B cell (primary cell): ENCODE results near the gene SMIM45.

Source experiments
- ATAC-seq: fragments of 200-7000 bp; cut with Tn5 transposase; one replicate; pipeline ENCODE4 v1.10.0; 2021; ENCODE audit warnings: low read depth, mild to moderate bottlenecking, moderate number of reproducible peaks, moderate library complexity
- CTCF ChIA-PET: fragments of 350-600 bp; sonication (Branson Sonifier 250); formaldehyde crosslinking; loops from one replicate; lab custom pipeline; 2021; ENCODE audit warnings: antibody characterized with exemption, inconsistent platforms; lab: Charles Lee
- POLR2A ChIA-PET: fragments of 350-600 bp; sonication (Branson Sonifier 250); formaldehyde crosslinking; loops from one replicate; lab custom pipeline; 2021; ENCODE audit warnings: antibody characterized with exemption; lab: Charles Lee
- DNase-seq: peaks from one replicate; pipeline ENCODE4 v3.0.0; 2013
- H2AFZ ChIP-seq: 2 replicates; pipeline ENCODE4 v1.6.1; 2012; ENCODE audit warnings: mild to moderate bottlenecking, low read depth, low read length; ENCODE audit not compliant: insufficient read depth, poor library complexity, severe bottlenecking
- H3K27ac ChIP-seq, 2 donors: 1 replicate in 1 of 2; 2 replicates in 1 of 2; pipeline ENCODE4 v1.5.1; 2012 to 2013; ENCODE audit warnings: low read length in 2 of 2, mild to moderate bottlenecking in 2 of 2, moderate library complexity in 1 of 2
- H3K27me3 ChIP-seq, 4 experiments: fragments of 200-600 bp in 1 of 4; sonication (generic) in 1 of 4; replicated peaks in 1 of 4; 1 replicate in 2 of 4; 2 replicates in 2 of 4; pipeline versions ENCODE4 v1.6.1 to v1.7.0; 2013 to 2016; ENCODE audit warnings: low read length in 3 of 4, mild to moderate bottlenecking in 2 of 4, mixed read lengths in 1 of 4, moderate library complexity in 1 of 4; ENCODE audit not compliant: insufficient read depth in 4 of 4, control insufficient read depth in 3 of 4; ENCODE audit errors: control extremely low read depth in 1 of 4
- H3K36me3 ChIP-seq, 2 experiments: replicated peaks in 1 of 2; 1 replicate in 1 of 2; 2 replicates in 1 of 2; pipeline versions ENCODE4 v1.6.1 to v1.7.1; 2013; ENCODE audit warnings: low read length in 1 of 2; ENCODE audit not compliant: insufficient read depth in 2 of 2, control insufficient read depth in 1 of 2; ENCODE audit errors: control extremely low read depth in 1 of 2, extremely low read depth in 1 of 2
- H3K4me1 ChIP-seq, 2 donors: fragments of 200-600 bp in 1 of 2; sonication (generic) in 1 of 2; 1 replicate in 1 of 2; 2 replicates in 1 of 2; pipeline versions ENCODE4 v1.5.1 to v1.6.1; 2013 to 2017; ENCODE audit warnings: low read length in 2 of 2; ENCODE audit not compliant: control insufficient read depth in 2 of 2, insufficient read depth in 2 of 2
- H3K4me2 ChIP-seq: replicated peaks from 2 replicates; pipeline ENCODE3; 2012; ENCODE audit warnings: mild to moderate bottlenecking, low read depth, low read length; ENCODE audit not compliant: poor library complexity, severe bottlenecking
- H3K4me3 ChIP-seq, 5 experiments: fragments of 200-600 bp in 1 of 5; sonication (generic) in 1 of 5; 1 replicate in 3 of 5; 2 replicates in 2 of 5; pipeline versions ENCODE4 v1.5.1 to v1.7.0; 2011 to 2016; ENCODE audit warnings: low read length in 4 of 5, mild to moderate bottlenecking in 4 of 5, low read depth in 2 of 5, control low read depth in 1 of 5, moderate library complexity in 1 of 5; ENCODE audit not compliant: insufficient read depth in 1 of 5; ENCODE audit errors: control extremely low read depth in 1 of 5, extremely low read depth in 1 of 5
- H3K79me2 ChIP-seq: fragments of 200-600 bp; sonication (generic); one replicate; pipeline ENCODE4 v1.6.0; 2016; ENCODE audit warnings: low read length; ENCODE audit not compliant: control insufficient read depth, insufficient read depth
- H3K9ac ChIP-seq: fragments of 200-600 bp; sonication (generic); 2 replicates; pipeline ENCODE4 v1.6.1; 2017; ENCODE audit warnings: mild to moderate bottlenecking, low read length, moderate library complexity
- H3K9me3 ChIP-seq, 3 donors: one replicate each; pipeline versions ENCODE4 v1.6.1 to v1.7.1; 2013; ENCODE audit warnings: low read length in 2 of 3; ENCODE audit not compliant: control insufficient read depth in 2 of 3, insufficient read depth in 1 of 3; ENCODE audit errors: control extremely low read depth in 1 of 3
- H4K20me1 ChIP-seq: 2 replicates; pipeline ENCODE4 v1.6.0; 2012; ENCODE audit warnings: mild to moderate bottlenecking, low read length; ENCODE audit not compliant: insufficient read depth, control insufficient read depth, poor library complexity, severe bottlenecking
- H3K27ac Mint-ChIP-seq: one replicate; pipeline ENCODE4 v1.8.0; 2021; ENCODE audit warnings: mixed read lengths
- H3K27me3 Mint-ChIP-seq: one replicate; pipeline ENCODE4 v1.8.0; 2021; ENCODE audit warnings: mixed read lengths
- H3K4me1 Mint-ChIP-seq: one replicate; pipeline ENCODE4 v1.8.0; 2021; ENCODE audit warnings: mixed read lengths
- H3K4me3 Mint-ChIP-seq: one replicate; pipeline ENCODE4 v1.8.0; 2021; ENCODE audit warnings: mixed read lengths
- H3K9me3 Mint-ChIP-seq: one replicate; pipeline ENCODE4 v1.8.0; 2022; ENCODE audit warnings: mixed read lengths; ENCODE audit not compliant: insufficient read depth
- CTCF ChIP-seq: fragments of 200-600 bp; IDR thresholded peaks from one replicate; pipeline ENCODE4 v1.8.0; 2022; ENCODE audit warnings: antibody characterized with exemption, mild to moderate bottlenecking
- EZH2 ChIP-seq: IDR thresholded peaks from 2 replicates; pipeline ENCODE4 v1.6.1; 2012; ENCODE audit warnings: borderline replicate concordance, low read depth, mild to moderate bottlenecking, moderate library complexity, low read length; ENCODE audit not compliant: insufficient read depth, poor library complexity, severe bottlenecking
- WGBS: methylation state at CpG from one replicate; pipeline ENCODE4 v1.1.5; 2013; ENCODE audit warnings: missing lambda C conversion rate; ENCODE audit not compliant: insufficient coverage; 5-methylcytosine and 5-hydroxymethylcytosine counted together
- intact Hi-C: fragments of 100-400 bp; cut with micrococcal nuclease; formaldehyde crosslinking; loops from one replicate; pipeline ENCODE4 v1.10.0; 2022

SMIM45 gene

GRCh38 chr22:41982865-41983264 lies 30.9 kb downstream of the SMIM45 start:
- intact Hi-C loops = no loop called here
- no peaks in the 10 kb centered on the region for H3K4me1 Mint-ChIP-seq
- no peak for TF ChIP-seq EZH2
- TF ChIP-seq CTCF = no peak
- H3K4me3 ChIP-seq = no peak overlapping the region
- no peaks in the 10 kb centered on the region for H3K79me2 ChIP-seq
- ATAC-seq (no peak), DNase-seq (no peak)
- no peak overlapping the region for H3K27ac ChIP-seq
- H4K20me1 ChIP-seq = no peaks in the 10 kb centered on the region
- CTCF ChIA-PET = no interaction called here
- H3K9me3 ChIP-seq = no peaks in the 10 kb centered on the region
- no peaks in the 10 kb centered on the region for H3K4me1 ChIP-seq
- POLR2A ChIA-PET = no interaction called here
- H3K4me3 Mint-ChIP-seq = no peak overlapping the region
- 100% methylated on average over 4 of the region's 5 CpGs for WGBS
- no peak overlapping the region for H2AFZ ChIP-seq
- no peak overlapping the region for H3K4me2 ChIP-seq
- H3K9me3 Mint-ChIP-seq = no peaks in the 10 kb centered on the region
- H3K27me3 ChIP-seq = peaks cover 0 to 15% (median under 1%) of the 10 kb centered on the region in 4 experiments
- no peaks in the 10 kb centered on the region for H3K36me3 ChIP-seq
- no peak overlapping the region for H3K9ac ChIP-seq
- H3K27me3 Mint-ChIP-seq = peaks cover 17% of the 10 kb centered on the region
- H3K27ac Mint-ChIP-seq = no peak overlapping the region

DNA sequence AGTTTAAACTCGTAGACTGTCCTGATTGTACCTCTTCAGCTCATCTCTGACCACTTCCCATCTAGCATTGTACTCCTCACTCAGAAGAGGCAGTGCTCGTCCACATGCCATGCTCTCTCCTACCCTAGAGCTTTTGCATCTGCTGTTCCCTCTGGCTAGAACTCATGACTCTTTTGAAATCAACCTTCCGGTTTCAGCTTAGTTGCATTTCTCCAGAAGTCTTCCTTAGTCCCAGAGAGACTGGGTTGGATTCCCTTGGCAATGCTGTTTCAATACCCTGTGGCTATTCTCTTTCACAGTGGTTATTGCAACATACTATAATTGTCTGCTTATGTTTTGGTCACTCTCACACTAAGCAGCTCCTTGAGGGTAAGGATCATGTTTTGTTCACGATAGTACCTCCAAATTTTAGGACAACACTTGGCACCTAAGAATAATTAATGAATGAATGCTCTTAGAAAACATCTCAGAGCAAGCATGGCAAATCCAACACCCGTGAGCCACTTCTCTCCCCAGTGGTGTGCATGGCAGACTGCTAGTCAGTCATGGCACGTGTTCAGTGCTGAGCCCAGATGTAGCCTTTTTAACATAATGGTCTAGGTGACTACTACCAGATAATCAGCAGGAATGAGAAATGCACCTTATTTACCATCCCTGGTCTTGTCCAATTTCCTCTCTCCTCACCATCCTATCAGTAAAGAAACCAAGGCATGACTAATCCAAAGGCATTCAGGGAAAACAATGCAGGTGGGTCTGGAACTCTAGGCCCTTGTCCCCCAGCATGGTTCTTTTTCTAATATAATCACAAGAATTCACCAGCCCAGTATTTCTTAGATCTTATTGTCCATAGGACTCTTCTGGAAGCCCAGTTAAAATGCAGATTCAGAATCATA lies 31.8 kb downstream of the SMIM45 start:
- no peak overlapping the region for H3K4me3 ChIP-seq
- Mint-ChIP-seq H3K27ac (no peak overlapping the region), H3K4me3 (no peak overlapping the region), H3K27me3 (peaks cover 14% of the 10 kb centered on the region), H3K9me3 (no peaks in the 10 kb centered on the region), H3K4me1 (no peaks in the 10 kb centered on the region)
- CTCF ChIA-PET = no interaction called here
- no peaks in the 10 kb centered on the region for H3K79me2 ChIP-seq
- no peaks in the 10 kb centered on the region for H3K36me3 ChIP-seq
- no peak overlapping the region for H2AFZ ChIP-seq
- no peak for TF ChIP-seq EZH2
- no peak for TF ChIP-seq CTCF
- H3K27ac ChIP-seq = no peak overlapping the region
- WGBS = 96% methylated on average over 5 of the region's 6 CpGs
- POLR2A ChIA-PET = no interaction called here
- no peaks in the 10 kb centered on the region for H4K20me1 ChIP-seq
- H3K9me3 ChIP-seq = no peaks in the 10 kb centered on the region
- intact Hi-C loops = no loop called here
- no peak for DNase-seq
- peaks cover 0 to 9% (median 0%) of the 10 kb centered on the region in 4 experiments for H3K27me3 ChIP-seq
- H3K9ac ChIP-seq = no peak overlapping the region
- ATAC-seq = no peak
- no peak overlapping the region for H3K4me2 ChIP-seq
- H3K4me1 ChIP-seq = no peaks in the 10 kb centered on the region
